GM18520 (cell line): ENCODE data around the gene MAP1LC3B2.

Experiments used
- ATAC-seq: cut with Tn5 transposase; IDR thresholded peaks from one replicate; pipeline ENCODE4 v1.9.1; 2021; ENCODE audit not compliant: unreplicated experiment

MAP1LC3B2 gene

DNA sequence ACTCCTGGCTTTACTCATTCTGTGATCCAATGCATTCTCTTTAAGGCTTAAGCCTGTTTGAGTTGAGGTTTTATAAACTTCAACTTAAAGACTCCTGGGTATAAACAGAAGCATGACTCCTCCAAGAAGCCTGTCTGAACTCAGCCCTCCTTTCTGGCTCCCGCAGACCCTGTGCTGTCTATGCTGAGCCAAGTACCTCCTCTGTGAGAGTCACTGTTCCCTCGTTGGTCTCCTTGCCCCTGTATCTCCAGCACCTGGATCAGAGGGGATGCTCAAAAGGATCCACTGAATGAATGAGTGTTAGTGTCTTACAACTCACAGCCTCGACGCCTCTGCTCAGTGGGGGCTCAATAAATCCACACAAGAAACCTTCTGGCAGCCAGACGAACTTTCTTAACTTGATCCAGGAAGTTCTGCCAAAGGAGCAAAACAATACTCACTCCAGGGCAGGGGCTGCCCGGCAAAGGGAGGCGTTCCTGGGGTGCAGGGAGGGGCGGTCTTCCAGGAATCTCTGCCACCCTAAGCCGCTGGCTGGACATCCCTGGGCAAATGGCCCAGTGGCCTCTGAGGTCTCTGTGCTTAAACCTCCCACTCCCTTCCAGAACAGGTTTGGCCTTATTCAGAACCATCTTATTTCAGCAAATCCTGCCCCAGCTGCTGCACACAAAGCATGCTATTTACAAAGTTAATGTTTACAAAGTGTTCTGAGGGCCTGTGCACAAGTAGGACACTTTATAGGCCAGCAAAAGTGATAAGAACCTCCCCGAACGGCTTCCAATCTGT lies 32.9 kb downstream of the MAP1LC3B2 start:
- ATAC-seq, result no peak

DNA sequence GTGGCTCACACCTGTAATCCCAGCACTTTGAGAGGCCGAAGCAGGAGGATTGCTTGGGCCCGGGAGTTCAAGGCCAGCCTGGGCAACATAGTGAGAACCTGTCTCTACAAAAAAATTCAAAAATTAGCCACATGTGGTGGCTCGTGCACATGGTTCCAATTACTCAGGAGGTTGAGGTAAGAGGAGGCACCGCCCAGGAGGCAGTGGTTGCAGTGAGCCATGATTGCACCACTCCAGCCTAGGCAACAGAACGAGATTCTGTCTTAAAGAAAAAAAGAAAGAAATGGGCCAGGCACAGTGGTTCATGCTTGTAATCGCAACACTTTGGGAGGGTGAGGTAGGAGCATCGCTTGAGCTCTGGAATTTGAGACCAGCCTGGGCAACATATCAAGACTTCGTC lies 33.5 kb downstream of the MAP1LC3B2 start:
- no peak for ATAC-seq

DNA sequence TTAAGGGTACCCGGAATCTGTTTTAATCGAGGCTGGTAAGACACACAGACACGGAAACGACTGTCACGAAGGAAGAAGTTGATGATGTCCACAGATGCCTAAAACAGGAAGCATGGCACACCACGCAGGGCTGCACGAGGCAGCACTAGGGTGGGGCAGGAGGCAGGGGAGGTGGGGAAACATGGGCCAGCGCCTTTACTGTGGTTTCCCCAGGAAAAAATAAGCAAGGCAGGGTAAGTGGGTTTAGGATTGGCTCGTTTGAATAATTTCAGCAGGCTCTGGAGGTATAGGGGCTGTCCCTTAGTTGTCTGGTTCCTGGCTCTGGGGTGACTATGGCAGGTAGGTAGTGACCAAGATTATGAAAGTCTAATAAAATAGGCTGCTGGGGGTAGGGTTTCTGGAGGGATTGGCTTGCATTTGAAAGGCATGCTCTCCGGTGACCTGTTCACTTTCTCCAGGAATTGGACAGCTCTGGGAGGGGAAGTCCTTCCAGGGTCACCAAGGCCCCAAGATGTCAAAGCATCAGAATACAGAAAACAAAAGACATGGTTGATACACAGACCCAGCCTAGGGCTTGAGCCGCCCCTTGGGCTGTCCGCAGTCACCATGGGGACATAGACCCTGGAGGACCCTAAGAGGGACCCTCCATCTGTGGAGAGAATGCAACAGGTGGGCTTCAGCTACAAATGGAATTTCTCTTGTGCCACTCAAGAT lies 35.3 kb downstream of the MAP1LC3B2 start:
- ATAC-seq, result no peak

DNA sequence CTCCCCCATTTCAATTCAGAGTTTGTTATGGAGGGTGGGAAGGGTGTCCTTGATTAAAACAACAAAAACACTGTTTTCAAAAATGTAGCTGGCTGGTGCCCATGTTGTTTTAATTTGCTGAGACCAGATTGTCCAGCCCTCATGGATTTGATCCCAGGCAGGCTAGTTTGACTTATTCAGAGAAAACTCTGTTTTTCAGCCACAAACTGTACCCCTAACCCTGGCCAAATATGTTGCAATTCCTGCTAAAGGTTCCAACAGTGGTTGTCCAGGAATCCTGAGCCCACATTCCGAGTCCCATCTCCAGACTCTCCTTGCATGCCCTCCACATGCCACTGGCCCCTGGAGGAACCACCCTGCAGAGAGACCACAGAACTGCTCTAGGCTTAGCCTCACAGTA lies 36.0 kb downstream of the MAP1LC3B2 start:
- no peak for ATAC-seq

DNA sequence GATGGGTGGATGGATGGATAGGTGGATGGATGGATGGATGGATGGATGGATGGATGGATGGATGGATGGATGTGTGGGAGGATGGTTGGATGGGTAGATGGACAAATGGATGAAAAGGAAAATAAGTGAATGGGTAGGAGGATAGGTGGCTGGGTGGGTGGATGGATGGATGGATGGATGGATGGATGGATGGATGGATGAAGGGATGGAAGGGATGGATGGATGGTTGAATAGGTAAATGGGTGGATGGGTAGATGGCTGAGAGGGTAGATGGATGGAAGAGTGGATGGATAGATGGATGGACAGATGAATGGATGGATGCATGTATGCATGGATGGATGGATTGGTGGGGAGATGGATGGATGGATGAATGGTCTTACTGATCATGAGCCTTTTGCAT lies 36.5 kb downstream of the MAP1LC3B2 start:
- no peak for ATAC-seq

DNA sequence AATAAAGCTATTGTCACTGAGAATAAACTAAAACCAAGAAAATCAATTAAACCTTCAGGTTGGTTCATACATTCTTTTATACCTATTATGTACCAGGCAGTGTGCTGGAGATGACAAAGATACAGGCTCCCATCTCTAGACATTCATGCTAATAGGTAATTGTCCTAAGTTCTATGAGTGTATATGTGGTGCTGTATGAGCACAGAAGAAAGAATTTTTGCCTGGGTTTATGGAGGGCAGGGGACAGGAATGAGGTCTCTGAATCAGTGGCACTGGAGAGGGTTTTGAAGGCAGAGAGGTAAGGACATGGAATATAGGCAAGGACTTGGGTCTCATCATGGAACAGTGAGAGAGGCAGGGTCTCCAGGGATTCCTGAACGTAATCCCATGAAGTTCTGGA lies 38.7 kb downstream of the MAP1LC3B2 start:
- ATAC-seq, result no peak

DNA sequence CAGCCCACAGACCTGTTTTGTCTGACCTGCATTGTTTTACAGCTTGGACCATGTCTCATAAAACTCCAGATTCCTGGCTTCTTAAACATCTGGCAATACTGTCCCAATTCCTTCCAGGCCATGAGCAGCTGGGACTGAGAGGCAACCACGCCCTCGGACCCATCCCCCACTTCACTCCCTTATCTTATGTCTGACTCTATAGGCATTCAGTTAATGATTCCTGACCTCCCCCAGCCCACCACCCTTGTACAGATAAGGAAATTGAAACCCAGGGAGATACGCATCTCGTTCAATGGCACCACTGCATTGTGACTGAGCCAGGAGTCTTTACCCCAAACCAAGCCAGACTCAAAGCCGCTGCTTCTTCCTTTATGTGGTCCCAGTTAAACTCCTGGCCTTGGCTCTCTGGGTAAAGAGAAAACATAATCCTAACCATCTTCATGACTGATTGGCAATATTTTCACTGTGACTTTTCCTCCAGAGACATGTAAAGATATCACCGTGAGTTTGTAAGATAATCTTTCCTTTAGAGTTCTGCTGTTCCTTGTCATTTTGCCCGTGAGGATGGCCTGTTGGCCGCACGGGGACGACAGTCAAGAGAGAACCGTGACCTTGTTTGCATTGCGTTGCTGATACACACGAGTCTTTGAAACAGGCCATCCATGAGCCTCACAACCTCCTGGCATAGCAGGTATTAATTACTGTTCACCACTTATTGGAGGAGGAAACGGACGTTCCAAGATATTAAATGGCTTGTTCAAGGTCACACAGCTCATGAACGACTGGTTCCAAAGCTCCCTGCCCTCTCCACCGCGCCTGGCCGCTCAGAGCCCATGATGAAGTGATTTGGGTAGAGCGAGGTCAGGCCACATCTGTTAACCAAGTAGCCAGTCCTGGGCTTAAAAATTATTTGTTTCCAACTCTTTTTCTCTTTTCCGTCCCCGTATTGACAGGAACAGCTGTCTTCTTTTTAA lies 39.4 kb downstream of the MAP1LC3B2 start:
- no peak for ATAC-seq

DNA sequence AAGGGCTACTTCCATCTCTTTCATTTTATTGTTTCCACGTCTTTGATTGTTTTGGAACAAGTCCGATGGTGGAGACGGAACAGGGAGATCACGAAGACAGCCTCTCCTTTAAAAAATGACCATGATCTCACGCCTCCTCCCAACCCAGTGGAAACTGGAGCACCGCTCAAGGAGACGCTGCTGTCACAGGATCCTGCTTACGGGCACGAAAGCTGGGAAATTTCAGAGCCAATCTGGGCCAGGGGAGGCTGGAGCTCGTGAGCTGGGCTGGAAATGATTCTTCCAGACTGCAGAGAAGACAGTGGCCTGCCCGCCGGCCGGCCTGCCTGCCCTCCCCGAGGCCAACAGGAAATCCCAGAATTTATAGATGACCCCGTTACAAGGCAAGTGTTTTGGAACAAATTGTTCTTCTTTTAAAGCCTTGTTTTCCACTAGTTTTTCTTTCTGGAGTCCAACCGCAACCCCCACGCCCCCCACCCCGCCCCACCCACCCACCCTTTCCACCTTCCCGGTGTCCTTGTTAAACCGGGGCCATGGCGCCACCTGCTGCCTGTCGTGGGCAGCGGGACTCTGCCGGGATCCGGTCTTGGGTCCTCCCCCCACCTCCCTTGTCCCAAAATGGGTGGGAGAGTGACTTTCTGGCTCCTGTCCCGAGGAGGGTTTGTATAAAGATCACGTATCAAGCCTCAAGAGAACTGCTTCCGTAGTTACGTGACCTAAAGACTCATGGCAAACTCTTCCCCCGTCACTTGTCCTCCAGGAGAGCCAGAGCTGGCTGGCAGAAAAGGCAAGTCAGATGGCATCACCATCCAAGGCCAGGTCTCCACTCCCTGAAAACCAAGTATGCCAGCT lies 40.3 kb downstream of the MAP1LC3B2 start:
- ATAC-seq, result no peak

DNA sequence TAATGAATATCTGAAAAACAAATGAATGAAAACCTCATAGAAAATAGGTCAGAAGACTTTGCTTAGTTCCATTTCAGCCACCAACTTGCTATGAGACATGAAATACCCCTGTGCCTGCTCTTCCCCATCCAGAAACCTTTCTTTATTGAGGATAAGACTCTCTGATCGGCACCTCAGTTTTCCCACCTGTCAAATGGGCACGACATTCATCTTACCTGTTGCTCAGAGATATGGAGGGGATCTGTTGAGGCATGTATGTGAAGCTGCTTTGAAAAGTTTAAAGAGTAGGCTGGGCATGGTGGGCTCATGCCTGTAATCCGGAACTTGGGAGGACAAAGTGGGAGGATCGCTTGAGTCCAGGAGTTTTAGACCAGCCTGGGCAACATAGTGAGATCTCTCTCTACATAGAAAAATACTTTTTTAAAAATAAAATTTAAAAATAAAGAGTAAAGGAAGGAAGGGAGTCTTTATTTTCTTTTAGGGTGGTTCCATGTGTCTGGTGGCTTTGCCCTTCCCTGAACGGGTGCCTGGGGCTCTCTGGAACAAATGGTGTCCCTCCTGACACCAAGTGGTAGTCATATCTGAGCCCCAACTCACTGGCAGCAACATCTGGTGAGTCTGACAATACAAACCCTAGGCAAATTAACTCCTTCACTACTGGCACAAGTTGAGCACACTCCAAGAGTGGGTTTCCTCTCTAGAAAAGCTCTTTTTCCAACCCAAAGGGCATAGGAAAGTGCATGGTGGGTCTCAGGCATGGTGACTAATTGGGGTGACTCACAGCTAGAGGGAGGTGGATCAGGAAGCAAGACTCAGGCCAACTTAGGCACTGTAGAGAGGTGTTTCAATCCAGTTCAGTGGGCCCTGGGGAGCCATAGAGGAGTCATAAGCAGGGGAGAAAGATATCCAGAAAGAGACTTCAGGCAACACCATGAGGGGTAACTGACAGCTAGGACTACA lies 42.1 kb downstream of the MAP1LC3B2 start:
- no peak for ATAC-seq

DNA sequence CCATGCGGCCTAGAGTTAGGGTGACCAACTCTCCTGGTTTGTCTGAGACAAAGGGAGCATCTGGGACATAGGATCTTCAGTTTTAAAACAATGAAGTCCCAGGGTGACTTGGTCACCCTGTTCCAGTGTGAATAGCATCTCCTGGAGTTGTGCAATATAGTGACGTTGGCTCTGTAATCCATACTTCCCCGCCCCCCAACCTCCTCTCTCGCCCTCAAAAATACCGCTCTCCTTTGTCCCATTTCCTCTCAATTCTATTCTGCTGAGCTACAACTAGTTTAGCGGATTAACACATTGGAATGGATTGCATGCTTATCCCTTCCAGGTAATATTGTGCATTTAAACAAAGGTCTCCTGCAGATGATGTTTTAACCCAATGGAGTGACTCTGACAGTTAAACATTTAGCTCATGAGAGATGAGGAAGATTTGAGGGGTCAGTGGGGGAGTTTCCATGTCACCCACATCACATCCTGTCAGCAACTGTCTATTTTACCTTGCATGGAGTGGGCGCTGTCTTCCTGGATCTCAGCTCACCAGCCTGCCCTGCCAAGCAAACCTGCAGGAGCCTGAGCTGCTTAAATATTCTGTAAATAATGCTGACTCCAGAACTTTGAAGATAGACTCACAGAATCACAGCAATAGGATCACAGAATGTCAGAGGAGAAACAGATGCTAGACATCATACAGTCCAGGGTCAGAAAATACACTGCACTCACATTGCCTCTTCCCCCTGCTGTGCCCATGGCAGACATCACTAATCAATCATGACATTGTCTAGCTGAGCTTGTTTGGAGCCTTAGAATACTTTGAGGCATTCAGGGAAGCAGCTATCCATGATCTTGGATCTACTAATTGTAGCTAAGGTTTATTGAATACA lies 43.0 kb downstream of the MAP1LC3B2 start:
- no peak for ATAC-seq

DNA sequence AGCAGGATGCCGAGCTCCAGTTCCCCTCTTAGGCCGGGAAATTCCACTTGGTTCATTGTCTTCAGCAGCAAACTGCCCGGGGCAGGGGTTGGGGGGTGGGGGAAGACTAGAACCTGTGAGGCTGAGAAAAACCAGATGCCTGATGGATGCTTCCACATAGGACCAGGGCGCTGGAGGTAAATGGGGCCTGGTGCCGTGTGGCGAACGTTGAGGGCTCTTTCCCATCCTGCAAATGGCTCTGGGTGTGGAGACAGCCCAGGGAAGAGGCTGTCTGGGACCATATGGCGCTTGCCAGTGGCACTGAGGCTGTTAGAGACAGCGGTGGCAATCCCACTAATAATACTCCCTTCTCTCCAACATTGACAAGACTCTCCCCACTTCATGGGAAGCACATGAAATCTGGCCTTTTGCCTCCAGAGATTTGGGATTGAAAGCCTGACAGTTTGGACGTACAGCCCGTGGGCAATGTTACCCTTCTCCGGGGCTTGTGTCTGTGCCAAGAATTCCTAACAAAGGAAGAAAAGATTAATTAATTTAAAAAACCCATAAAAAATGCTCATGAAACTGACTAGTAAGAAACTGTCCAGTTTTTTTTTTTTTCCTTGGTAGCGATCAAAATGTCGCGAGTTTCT lies 44.5 kb downstream of the MAP1LC3B2 start:
- ATAC-seq, result no peak

DNA sequence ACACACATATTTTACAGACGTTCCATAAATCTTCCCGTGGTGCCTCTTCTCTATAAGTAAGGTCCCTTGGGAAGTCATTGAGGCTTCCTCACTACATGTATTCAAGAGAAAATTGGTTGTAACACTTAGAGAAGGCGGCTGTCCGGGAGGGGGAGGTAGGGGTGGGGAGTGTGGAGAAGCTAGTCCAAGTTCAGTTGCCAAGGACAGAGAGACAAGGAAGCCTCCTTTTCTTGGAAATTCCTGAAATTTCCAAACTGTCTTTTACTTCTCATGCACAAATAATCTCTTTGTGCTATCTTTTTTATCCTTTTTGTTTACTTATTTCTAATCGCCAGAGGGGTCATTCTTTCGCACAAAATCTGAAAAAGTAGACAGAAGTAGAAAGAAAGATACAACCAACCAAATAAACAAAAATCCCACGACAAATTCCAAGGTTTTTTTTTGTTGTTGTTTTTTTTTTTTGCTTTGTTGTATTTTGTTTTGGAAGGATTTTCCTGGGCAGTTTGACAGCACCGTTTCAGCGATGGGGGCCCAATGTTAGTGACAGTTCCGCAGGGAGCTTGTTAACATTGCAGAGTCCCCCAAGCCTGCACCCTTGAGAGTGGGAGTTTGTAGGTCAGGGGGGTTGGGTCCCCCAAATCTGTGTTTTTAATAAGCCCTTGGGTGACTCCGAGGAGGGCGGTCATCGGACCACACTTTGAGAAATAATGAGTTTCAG lies 45.2 kb downstream of the MAP1LC3B2 start:
- no peak for ATAC-seq

DNA sequence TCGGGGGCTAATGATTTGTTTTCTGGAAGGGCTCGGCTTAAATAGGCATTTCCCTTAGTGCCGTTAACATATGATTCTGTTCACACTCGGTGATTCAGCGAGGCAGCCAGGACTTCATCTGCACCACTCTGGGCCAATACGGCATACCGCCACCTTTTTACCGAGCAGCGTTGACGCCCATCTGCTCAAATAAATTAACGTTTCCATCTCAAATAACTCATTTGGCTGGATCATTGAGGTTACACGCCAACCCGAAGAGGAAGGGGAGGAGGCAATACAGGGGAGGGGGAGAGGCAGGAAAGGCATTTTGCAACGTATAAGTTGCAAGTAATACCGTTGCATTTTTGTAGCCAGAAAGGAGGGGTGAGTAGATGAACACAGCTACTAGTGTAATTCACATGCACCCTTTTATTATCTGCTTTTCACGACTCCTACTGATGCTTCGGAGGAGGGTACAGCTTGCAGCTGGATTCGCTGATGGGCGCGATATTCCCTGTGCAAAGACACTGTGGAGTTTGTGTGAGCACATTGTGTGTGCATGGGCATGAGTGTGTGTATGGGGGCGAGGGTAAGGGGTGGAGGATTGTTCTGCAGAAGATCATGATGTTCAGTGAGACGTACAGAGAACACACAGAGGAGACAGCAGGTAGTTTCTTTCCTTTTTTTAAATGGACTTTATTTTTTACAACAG lies 45.9 kb downstream of the MAP1LC3B2 start:
- ATAC-seq, result no peak

DNA sequence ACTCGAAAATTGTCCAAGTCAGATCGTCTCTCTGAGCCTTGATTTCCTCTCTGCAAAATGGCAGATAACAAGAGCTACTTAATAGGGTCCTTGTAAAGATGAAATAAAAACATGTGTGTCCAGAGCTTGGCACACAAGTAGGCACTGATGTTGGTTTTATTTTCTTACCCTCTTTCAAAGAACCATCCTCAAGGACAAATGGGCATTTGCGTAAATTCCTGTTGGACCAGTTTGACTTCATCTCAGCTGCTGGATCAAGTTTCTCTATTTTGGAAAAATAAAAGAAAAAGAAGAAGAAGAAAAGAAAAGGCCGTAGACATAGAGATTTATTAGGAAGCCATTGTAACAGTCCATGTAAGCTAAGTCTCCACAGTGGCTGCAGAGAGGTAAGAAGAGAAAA lies 47.2 kb downstream of the MAP1LC3B2 start:
- ATAC-seq, result no peak

DNA sequence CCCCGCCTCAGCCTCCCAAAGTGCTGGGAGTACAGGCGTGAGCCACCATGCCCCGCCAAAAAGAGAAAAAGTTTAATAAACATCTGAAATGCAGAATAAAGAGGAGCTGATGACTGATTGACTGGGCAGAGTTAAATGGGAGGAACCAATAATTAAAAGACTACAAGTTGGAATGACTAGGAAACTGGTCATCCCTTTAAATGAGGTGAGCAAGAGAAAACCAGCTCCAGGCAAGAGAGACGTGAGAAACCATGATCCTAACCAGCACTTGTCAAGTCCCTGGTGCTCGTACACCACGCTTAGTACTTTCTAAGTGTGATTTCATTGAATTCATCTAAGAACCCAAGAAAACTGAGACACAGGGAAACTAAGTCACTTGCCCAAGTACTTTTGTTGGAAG lies 47.9 kb downstream of the MAP1LC3B2 start:
- ATAC-seq, result no peak

DNA sequence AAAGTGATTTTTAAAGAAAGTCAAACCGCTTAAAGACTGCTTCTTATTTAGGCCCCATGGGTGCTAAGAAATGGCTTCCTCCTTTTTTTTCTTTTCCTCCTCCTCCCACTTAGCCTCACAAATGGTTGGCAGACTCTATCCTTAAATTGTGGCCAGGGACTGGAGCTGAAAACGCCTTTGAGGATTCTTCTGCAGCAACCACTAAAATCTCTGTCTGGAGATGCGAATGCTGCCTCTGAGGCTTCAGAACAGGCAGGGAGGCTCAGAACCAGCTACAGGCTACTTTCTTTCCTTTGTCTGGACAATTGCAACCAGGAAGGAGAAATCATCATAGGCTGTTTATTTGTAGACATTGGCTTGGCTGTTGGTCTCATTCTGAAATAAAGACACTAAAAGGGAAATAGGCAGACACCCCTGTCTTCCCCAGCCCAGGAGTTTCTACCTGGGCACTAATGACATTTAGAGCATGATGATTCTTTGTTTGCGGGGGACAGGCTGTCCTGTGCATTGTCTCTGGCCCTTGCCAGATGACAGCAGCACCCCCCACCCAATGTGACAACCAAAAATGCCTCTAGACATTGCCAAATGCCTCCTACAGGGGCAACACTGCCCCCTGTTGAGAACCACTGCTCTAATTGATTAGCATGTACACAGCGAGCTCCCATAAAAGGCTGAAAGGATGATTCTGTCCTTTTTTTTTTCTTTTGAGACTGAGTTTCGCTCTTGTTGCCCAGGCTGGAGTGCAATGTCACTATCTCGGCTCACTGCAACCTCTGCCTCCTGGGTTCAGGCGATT lies 50.3 kb downstream of the MAP1LC3B2 start:
- ATAC-seq, result no peak
